ENCODE measurements around the gene COASY.

Gene COASY

GRCh38 chr17:42513686-42514085 is 48.3 kb upstream of the COASY start:
- Histone ChIP-seq H3K4me2 (ENCODE audit: low read depth, low read length) (no peak overlapping the region), H2AFZ (ENCODE audit: low read length) (no peak overlapping the region), H3K79me2 (ENCODE audit: low read length) (no peaks in the 10 kb centered on the region), H3K4me1 (ENCODE audit: low read length) (no peaks in the 10 kb centered on the region), H3K27me3 (replicated peaks; ENCODE audit: insufficient read depth, low read length) (no peaks in the 10 kb centered on the region), H3K9me3 (replicated peaks; ENCODE audit: insufficient read depth, low read length) (no peaks in the 10 kb centered on the region), H3K36me3 (replicated peaks; ENCODE audit: insufficient read depth, low read length) (no peaks in the 10 kb centered on the region), H3K27ac (ENCODE audit: low read length) (no peak overlapping the region), H3K9ac (ENCODE audit: low read length) (no peak overlapping the region), H4K20me1 (ENCODE audit: insufficient read depth, low read length) (no peaks in the 10 kb centered on the region), H3F3A (ENCODE audit: insufficient read depth, low read length) (no peaks in the 10 kb centered on the region), H3K4me3 (ENCODE audit: low read length) (no peak overlapping the region), H3K9me2 (replicated peaks; ENCODE audit: insufficient read depth, low read length) (no peaks in the 10 kb centered on the region)
- TF ChIP-seq EZH2 (optimal IDR thresholded peaks at IDR 0.05; ENCODE audit: low read depth, low read length) (no peak), EZH2phosphoT487 (IDR thresholded peaks at IDR 0.05; ENCODE audit: low read length) (no peak), CTCF (IDR thresholded peaks at IDR 0.05; ENCODE audit: low read length) (no peak)
- DNase-seq, result no peak

- Histone ChIP-seq H3F3A (ENCODE audit: insufficient read depth, low read length) (no peaks in the 10 kb centered on the region), H3K36me3 (replicated peaks; ENCODE audit: insufficient read depth, low read length) (no peaks in the 10 kb centered on the region), H2AFZ (ENCODE audit: low read length) (no peak overlapping the region), H3K9me2 (replicated peaks; ENCODE audit: insufficient read depth, low read length) (no peaks in the 10 kb centered on the region), H3K27ac (ENCODE audit: low read length) (no peak overlapping the region), H3K9me3 (replicated peaks; ENCODE audit: insufficient read depth, low read length) (no peaks in the 10 kb centered on the region), H3K4me2 (ENCODE audit: low read depth, low read length) (no peak overlapping the region), H3K79me2 (ENCODE audit: low read length) (no peaks in the 10 kb centered on the region), H3K27me3 (replicated peaks; ENCODE audit: insufficient read depth, low read length) (no peaks in the 10 kb centered on the region), H4K20me1 (ENCODE audit: insufficient read depth, low read length) (no peaks in the 10 kb centered on the region), H3K9ac (ENCODE audit: low read length) (no peak overlapping the region), H3K4me3 (ENCODE audit: low read length) (no peak overlapping the region), H3K4me1 (ENCODE audit: low read length) (no peaks in the 10 kb centered on the region)
- DNase-seq, result no peak
- TF ChIP-seq CTCF (IDR thresholded peaks at IDR 0.05; ENCODE audit: low read length) (no peak), EZH2 (optimal IDR thresholded peaks at IDR 0.05; ENCODE audit: low read depth, low read length) (no peak), EZH2phosphoT487 (IDR thresholded peaks at IDR 0.05; ENCODE audit: low read length) (no peak)
These were observed 47.7 kb upstream of the COASY start for GRCh38 chr17:42514279-42514678.

GRCh38 chr17:42514867-42515266 is 47.1 kb upstream of the COASY start:
- Histone ChIP-seq H3K27me3 (replicated peaks; ENCODE audit: insufficient read depth, low read length) (no peaks in the 10 kb centered on the region), H4K20me1 (ENCODE audit: insufficient read depth, low read length) (no peaks in the 10 kb centered on the region), H3K9ac (ENCODE audit: low read length) (no peak overlapping the region), H3K4me1 (ENCODE audit: low read length) (no peaks in the 10 kb centered on the region), H3K79me2 (ENCODE audit: low read length) (no peaks in the 10 kb centered on the region), H3K27ac (ENCODE audit: low read length) (no peak overlapping the region), H2AFZ (ENCODE audit: low read length) (no peak overlapping the region), H3K9me2 (replicated peaks; ENCODE audit: insufficient read depth, low read length) (no peaks in the 10 kb centered on the region), H3K9me3 (replicated peaks; ENCODE audit: insufficient read depth, low read length) (no peaks in the 10 kb centered on the region), H3K4me3 (ENCODE audit: low read length) (no peak overlapping the region), H3F3A (ENCODE audit: insufficient read depth, low read length) (no peaks in the 10 kb centered on the region), H3K36me3 (replicated peaks; ENCODE audit: insufficient read depth, low read length) (no peaks in the 10 kb centered on the region), H3K4me2 (ENCODE audit: low read depth, low read length) (no peak overlapping the region)
- no peak for DNase-seq
- no peak for TF ChIP-seq CTCF (IDR thresholded peaks at IDR 0.05; ENCODE audit: low read length)
- TF ChIP-seq EZH2 (optimal IDR thresholded peaks at IDR 0.05; ENCODE audit: low read depth, low read length), result no peak
- no peak for TF ChIP-seq EZH2phosphoT487 (IDR thresholded peaks at IDR 0.05; ENCODE audit: low read length)
